ENCODE data around the gene ZBED1.
"Not testable (repeated sequence)": the region's sequence is repeated elsewhere in the genome, so short reads cannot be mapped to it uniquely, and the experiment has no call there.

ZBED1 gene

GRCh38 chrX:2500803-2501558 lies at the start of gene ZBED1, which contains the start of gene DHRSX:
ZBED1 (minus strand) TSS chrX:2500976; CDS start chrX:2490719, 10,257 bp downstream.
DHRSX (minus strand) TSS chrX:2500976; CDS start chrX:2500925, 51 bp downstream.
- peak; percentile 65 for DNase-seq

GRCh38 chrX:2549876-2550275 lies 49.1 kb upstream of the ZBED1 start:
- DNase-seq: no peak

- DNase-seq: no peak
Observed at GRCh38 chrX:2548711-2549423, 48.1 kb upstream of the ZBED1 start.

- no peak for DNase-seq
Observed at GRCh38 chrX:2547736-2548135, 47.0 kb upstream of the ZBED1 start.

GRCh38 chrX:2546496-2546895 lies 45.7 kb upstream of the ZBED1 start:
- no peak for DNase-seq

- no peak for DNase-seq
Observed at GRCh38 chrX:2545144-2545543, 44.4 kb upstream of the ZBED1 start.

GRCh38 chrX:2542826-2543521 lies 42.2 kb upstream of the ZBED1 start:
- DNase-seq: no peak

GRCh38 chrX:2541603-2542002 lies 40.8 kb upstream of the ZBED1 start:
- no peak for DNase-seq

GRCh38 chrX:2540426-2540947 lies 39.7 kb upstream of the ZBED1 start:
- DNase-seq: no peak

GRCh38 chrX:2539586-2539985 lies 38.8 kb upstream of the ZBED1 start:
- DNase-seq: no peak

- no peak for DNase-seq
Observed at GRCh38 chrX:2538031-2538757, 37.4 kb upstream of the ZBED1 start.

- no peak for DNase-seq
Observed at GRCh38 chrX:2536974-2537373, 36.2 kb upstream of the ZBED1 start.

GRCh38 chrX:2536141-2536540 lies 35.4 kb upstream of the ZBED1 start:
- DNase-seq: no peak

GRCh38 chrX:2534261-2535021 lies 33.7 kb upstream of the ZBED1 start:
- not testable (repeated sequence) for DNase-seq

GRCh38 chrX:2533424-2533823 lies 32.6 kb upstream of the ZBED1 start:
- DNase-seq: no peak

- no peak for DNase-seq
Observed at GRCh38 chrX:2526390-2526789, 25.6 kb upstream of the ZBED1 start.

- DNase-seq: no peak
Observed at GRCh38 chrX:2523911-2524310, 23.1 kb upstream of the ZBED1 start.

GRCh38 chrX:2521927-2522386 lies 21.2 kb upstream of the ZBED1 start:
- DNase-seq: no peak

- no peak for DNase-seq
Observed at GRCh38 chrX:2521092-2521926, 20.5 kb upstream of the ZBED1 start.

- no peak for DNase-seq
Observed at GRCh38 chrX:2520539-2520938, 19.8 kb upstream of the ZBED1 start.

- DNase-seq: not testable (repeated sequence)
Observed at GRCh38 chrX:2519638-2520037, 18.9 kb upstream of the ZBED1 start.
